ENCODE results near the gene PACRGL.

- TF ChIP-seq CTCF (IDR thresholded peaks at IDR 0.05) (no peak), POLR2A (IDR thresholded peaks at IDR 0.05) (no peak)
Measured at GRCh38 chr4:20680736-20681135, 19.5 kb upstream of the PACRGL start.
